ENCODE results near the gene GRID1.

GRCh38 chr10:86365346-86366032, 1.1 kb downstream of the GRID1 start:
- TF ChIP-seq CTCF (conservative IDR thresholded peaks at IDR 0.05; ENCODE audit: low read depth, low read length) (no peak), EZH2 (IDR thresholded peaks at IDR 0.05; ENCODE audit: low read length, unreplicated experiment) (no peak)

All from PC-3 (cell line).